GM18511 (cell line): ENCODE data around the gene FSTL4.
"Not testable (repeated sequence)": the region's sequence is repeated elsewhere in the genome, so short reads cannot be mapped to it uniquely, and the experiment has no call there.

ENCODE experiments used
- ATAC-seq: cut with Tn5 transposase; IDR thresholded peaks from one replicate; pipeline ENCODE4 v1.9.1; 2021; ENCODE audit warnings: mild to moderate bottlenecking, moderate library complexity; ENCODE audit not compliant: unreplicated experiment

Gene FSTL4

GRCh38 chr5:133235696-133236426 lies 376.5 kb downstream of the FSTL4 start:
- ATAC-seq = no peak

GRCh38 chr5:133234911-133235310 lies 377.4 kb downstream of the FSTL4 start:
- no peak for ATAC-seq

- ATAC-seq = no peak
These were observed 378.1 kb downstream of the FSTL4 start for GRCh38 chr5:133234273-133234672.

DNA sequence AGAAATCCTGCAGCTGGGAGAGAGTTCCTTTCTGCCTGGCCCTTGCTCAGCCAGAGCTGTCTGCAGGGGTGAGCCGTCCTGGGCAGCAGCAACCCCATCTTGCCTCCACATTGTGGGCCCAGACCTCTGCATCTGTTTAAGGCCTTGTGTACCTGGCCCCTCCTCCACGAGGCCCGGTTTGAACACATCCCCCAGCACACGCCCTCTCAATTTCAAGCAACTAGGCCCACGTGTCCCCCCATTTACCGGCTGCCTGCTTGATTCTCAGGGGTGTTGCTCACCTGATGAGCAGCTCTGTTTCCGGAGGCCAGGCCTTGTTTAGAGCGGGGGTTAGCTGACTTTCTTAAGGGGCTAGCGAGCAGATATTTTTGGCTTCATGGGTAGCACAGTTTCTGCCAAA lies 378.7 kb downstream of the FSTL4 start:
- no peak for ATAC-seq

DNA sequence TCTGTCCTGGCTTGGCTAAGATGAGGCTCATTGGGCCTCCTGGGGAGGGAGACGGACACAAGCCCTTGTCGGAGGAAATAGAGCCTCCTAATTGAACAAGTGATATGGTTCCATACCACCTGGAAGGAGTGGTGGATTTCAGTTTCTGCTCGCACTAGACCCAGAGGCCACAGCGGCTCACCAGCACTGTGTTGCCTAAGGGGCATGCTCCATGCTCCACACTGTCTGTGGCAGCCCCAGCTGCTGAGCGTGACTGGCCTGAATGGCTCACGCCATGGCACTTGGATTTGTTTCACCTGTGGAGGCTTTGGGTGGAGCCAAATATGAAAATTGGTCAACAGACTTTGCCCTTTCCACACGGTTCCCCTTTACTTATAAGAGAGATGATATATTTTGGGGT lies 379.4 kb downstream of the FSTL4 start:
- no peak for ATAC-seq

DNA sequence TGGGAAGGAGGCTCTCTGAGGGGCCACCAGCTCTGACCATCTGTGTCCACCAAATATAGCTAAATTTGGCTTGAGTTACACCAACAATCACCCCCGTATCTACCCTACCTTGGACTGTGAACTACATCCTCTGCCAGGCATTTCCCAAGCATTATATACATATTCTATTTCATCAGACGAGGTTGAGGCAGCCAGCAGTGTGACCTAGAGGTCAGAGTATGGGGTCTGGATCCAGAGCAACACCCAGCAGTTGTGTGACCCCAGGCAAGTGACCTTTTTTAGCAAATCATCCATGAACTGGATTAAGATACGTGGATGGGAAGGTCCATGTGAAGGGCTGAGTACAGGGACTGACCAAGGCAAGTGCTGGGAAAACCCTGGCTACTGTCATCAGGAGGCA lies 379.9 kb downstream of the FSTL4 start:
- no peak for ATAC-seq

DNA sequence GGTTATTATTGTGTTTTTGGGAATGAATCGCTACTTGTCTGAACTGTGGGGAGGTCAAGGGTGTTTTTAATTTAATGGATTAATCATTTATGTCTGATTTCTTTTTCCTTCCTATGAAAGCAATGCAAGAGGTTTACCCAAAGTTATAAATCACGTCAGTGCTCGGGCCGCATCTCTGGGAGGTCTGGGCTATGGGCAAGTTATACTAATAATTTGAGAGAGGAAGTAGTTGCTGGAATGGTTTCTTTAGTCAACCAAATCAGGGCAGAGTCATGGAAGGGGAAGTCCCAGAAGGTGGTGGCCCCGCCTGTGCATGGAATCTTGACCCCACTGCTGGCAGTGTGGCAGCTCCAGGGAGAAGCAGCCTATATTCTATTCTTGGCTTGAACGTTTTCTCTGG lies 380.3 kb downstream of the FSTL4 start:
- no peak for ATAC-seq

DNA sequence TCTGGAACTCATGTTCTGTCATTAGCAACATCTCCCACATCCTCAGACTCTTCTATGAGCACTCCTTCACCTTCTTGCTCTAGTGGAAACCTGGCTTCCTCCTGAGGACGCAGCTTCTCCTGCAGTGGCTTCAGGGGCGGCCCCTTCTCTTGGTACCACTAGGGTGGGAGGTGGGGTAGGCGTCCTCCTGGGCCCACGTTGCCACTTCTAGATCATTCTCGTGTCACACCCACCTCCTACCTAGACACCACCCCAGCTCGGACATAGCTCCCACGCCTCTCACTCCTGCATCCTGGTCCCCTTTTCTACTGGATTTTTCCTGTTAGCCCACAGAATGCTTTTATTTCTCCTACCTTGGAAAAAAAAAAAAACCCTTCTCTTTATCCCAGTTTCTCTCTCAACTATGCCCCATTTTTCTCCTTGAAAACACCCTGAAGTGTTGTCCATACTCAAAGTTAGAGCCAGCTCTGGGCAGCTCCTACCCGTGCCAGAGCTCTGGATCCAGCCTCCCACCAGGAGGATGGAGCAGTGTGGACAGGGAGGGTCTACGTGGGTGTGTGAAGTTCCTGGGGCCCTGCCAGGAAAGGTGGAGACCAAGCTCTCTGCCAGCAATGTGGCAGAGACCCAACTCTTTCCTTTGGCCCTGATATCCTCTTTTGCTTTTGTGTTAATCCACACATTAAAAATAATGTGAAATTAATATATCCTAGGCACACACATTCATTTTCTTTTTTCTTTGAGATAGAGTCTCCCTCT lies 381.3 kb downstream of the FSTL4 start:
- ATAC-seq = no peak

DNA sequence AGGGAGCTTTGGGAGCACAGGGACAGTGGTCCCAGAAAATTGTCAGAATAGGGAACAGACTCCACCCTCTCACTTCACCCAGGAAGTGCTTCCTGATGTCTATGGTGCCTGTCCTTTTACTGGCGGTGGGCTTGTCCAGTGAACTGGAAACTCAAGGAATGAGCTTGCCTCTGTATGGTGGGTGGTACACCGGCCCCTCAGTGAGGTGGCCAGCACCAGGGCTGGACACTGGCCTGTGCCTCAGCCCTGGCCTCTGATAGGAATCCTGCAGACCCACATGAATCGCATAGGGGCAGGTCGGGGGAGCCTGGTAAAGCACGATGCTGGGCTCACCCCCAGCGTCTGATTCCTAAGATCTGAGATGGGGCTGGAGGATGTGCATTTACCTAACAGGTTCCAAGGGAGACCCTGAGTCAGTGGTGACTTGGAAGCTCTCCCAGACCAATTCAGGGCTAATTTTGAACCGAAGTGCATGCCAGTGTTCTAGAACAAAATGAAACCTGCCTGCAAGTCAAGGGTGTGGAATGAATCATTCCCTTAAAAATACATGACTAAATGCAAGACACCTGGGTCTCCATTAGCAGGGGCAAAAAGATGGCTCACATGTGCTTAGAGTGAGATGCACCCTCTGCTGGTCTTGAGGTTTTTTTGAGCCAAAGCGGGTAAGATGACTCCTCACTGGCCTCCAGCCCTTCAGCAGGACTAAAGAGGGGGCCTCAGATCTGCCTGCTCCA lies 382.2 kb downstream of the FSTL4 start:
- ATAC-seq = no peak

GRCh38 chr5:133228316-133228715 lies 384.0 kb downstream of the FSTL4 start:
- no peak for ATAC-seq

DNA sequence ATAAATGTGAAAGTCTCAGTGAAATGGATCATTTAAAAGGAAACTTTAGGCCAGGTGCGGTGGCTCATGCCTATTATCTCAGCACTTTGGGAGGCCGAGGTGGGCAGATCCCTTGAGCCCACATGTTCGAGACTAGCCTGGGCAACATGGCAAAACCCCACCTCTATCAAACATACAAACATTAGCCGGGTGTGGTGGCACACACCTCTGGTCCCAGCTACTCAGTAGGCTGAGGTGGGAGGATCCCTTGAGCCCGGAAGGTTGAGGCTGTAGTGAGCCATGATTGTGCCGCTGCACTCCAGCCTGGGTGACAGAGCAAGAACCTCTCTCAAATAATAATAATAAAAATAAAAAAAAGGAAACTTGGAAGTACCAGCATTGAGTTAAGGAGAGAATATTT lies 384.4 kb downstream of the FSTL4 start:
- no peak for ATAC-seq

DNA sequence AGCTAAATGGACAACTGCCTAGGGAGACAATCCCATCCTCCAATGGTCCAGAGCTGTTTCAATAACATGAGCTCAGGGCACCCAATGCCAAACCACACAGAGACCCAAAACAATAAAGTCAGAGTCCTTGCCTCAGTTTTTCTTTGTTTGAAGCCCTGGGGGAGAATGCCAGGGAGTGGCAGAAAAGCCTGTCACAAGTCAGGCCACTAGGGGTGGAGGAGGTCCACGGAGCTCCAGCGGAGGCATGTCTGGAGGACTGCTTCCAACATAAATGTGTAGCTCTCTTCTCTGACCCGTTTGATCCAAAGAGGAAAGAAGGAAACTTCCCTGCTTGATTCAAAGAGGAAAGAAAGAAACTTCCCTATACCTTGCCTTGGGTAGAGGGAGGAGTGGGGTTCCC lies 385.3 kb downstream of the FSTL4 start:
- ATAC-seq = no peak

DNA sequence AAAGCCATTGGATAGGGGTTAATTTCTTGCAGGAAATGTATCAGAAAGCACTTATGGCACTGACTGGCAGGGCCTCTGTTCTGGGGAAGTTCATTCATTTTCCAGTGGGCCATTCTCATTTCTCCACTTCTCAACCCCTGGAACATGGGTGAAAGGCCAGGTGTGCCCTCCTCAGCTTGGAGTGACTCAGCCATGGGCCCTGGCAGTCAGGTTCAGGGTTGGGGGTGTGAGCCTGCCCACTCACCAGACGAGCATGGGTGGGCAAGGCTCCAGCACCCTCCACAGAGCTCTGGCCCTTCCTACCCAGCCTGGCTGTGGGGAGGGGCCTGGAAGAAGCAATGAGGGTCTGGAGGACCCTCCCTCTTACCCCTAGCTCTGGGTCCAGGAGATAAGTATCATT lies 386.2 kb downstream of the FSTL4 start:
- no peak for ATAC-seq

DNA sequence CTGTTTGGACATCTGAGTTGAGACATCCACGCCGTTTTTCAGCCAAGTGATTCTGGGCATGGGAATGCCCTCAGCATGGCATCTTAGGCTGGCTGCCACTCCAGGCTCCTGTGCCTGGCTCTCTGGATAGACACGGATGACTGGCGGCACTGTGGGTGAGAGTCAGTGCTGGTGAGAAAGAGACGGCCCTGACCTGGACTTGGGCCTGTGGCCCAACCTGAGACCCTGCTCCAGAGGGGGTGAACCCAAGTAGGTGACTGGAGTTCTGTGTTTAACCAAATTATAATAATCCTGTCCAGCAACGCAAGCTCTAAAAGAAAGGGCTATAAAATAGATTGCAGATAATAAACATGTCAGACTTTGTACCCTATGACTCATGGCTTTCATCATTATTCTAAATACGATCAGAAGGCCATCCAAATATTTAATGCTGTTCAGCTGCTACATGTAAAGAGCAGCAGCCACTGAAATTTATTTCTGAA lies 386.6 kb downstream of the FSTL4 start:
- no peak for ATAC-seq

DNA sequence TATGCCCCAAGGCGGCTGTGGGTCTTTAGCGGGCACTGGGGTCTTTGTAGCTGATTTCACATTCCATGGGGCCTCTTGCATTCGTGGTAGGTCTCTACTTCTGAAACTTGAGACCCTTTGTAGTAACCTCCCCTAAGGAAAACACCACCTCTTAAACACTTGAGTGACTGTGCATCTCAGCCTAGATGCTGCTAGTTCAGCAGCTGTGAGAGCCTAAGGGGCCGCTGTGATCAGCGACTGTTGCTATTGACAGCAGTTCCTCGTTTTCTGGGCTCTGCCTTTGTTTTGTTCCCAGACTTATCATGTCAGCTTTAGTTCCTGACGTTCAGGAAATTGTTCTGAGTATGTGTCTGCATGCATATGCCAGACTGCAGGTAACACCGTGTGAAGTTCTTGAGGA lies 389.4 kb downstream of the FSTL4 start:
- no peak for ATAC-seq

DNA sequence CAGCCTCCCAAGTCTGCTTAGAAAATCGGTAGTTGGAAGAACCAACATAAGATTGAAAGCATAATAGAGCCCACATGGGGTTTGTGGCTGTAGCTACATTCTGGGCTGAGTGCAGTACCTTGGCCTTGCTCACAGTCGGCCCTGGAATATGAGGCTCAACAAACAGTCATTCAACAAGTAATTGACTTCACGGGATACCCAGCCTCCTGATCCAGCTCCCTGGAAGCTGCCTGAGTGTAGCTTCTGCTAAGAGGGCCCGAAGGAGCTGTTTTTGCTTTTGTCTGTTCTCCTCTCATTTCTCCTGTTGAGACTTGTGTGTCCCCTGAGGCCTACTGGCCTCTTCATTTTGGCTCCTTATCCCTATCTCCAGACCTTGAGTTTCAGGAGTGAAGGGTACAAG lies 389.8 kb downstream of the FSTL4 start:
- ATAC-seq = no peak

DNA sequence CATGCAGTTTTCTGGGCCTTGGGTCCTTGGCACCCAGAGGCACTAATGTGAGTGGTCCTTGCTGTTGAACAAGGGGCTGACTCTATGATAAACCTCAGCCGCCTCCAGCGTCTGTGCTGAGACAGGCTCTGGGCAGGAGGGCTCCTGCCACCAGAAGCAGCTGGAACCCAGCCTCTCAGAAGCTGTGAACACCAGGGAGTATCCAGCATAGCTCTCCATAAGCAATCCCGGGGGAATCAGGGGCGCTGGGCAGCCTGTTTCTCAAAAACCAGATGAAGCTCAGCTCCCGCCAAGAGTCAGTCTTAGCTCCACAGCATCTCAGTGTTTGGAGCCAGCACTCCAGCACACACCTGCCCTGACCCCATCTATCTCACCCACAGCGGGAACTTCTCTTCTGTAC lies 390.3 kb downstream of the FSTL4 start:
- no peak for ATAC-seq

DNA sequence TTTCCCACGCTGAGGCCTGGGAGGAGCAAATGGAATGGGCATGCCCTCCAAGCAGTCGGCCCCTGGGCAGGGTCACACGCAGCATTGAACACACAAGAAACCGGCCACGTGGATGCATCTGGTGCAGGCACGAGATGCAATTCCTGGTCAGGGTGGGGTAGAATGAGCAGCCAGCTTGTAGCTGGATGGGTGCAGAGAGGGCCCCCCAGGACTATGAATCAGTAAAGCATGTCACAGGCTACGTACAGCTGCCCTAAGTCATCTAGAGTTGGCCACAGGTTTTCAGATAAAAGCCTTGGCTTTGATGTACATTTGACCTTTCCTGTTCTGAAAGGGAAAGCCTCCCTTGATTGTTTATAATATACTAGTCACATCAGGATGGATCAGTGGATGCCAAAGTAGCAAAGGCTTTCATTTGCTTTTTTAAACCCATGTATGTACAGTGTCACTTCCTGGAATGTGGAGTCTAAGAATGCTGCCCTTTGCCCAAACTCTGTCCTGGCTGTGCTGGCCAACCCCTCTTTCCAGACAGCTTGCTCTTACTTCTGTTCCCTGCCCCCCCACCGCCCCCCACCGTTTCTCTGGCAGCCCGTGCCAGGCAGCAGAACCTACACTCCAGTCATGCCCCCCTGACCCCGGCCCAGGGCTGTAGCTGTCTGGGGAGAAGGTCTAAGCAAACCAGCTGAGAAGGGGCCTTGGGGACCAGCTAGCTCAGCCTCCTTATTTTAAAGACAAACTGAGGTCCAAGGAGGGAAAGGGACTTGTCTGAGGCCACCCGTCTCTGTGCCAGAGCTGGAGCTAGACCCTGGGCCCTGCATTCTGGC lies 391.3 kb downstream of the FSTL4 start:
- ATAC-seq = no peak

DNA sequence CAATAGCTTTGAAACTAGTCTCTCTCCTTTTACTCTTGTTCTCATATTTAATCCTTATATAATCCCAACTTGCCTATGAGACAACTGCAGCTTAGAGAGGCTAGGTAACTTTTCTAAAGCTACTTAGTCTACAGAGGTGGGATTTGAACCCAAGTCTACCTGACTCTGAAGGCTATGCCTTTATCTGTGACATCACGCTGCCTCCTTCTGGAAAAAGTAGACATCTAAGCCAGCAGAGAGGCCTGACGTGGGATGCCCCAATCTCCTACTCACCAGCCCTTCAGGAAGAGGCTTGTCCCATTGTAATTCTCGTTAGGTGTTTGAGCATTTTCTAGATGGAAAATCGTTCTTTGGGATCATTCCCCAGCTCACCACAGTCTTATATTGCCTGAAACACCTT lies 393.0 kb downstream of the FSTL4 start:
- ATAC-seq = no peak

DNA sequence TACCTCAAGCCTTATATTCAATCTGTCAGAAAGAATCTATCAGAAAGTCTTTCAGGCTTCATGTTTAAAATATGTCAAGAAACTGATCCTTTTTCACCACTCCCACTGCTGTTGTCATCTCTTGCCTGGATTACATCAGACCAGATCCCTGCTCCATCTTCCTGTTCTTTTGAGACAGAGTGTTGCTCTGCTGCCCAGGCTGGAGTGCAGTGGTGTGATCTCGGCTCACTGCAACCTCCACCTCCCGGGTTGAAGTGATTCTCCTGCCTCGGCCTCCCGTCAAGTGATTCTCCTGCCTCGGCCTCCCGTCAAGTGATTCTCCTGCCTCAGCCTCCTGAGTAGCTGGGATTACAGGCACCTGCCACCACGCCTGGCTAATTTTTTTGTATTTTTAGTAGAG lies 396.2 kb downstream of the FSTL4 start:
- not testable (repeated sequence) for ATAC-seq
